HT-29 (cell line): ENCODE results near the gene ATP2C2. TPM values are rescaled to one million over a fixed set of nuclear protein-coding genes. Genes with fewer than 3 reads are reported as not detected.
"Not testable (repeated sequence)": the region's sequence is repeated elsewhere in the genome, so short reads cannot be mapped to it uniquely, and the experiment has no call there.

Experiments
- DNase-seq: peaks from one replicate; pipeline ENCODE4 v3.0.0-alpha.2; 2015; ENCODE audit warnings: low spot score
- total RNA-seq: library from RNA; depleted of rRNA; stranded (reverse); fragments of >200 nt; shearing (Covaris generic); gene quantifications from 2 replicates; pipeline ENCODE4 v1.2.3, GENCODE V29; 2014

Gene ATP2C2
- total RNA-seq, 1 experiment from 2014 or later: 72.4 TPM

GRCh38 chr16:84418056-84418849 lies 49.9 kb downstream of the ATP2C2 start:
- no peak for DNase-seq

GRCh38 chr16:84419730-84420129 lies 51.4 kb downstream of the ATP2C2 start:
- no peak for DNase-seq

GRCh38 chr16:84420556-84420955 lies 52.2 kb downstream of the ATP2C2 start:
- DNase-seq: not testable (repeated sequence)

GRCh38 chr16:84421081-84421937 lies 53.0 kb downstream of the ATP2C2 start:
- no peak for DNase-seq

- no peak for DNase-seq
These were observed 53.5 kb downstream of the ATP2C2 start for GRCh38 chr16:84421938-84422220.

- peak; percentile 48 for DNase-seq
These were observed 55.1 kb downstream of the ATP2C2 start for GRCh38 chr16:84423416-84423837.

GRCh38 chr16:84425696-84426095 lies 57.4 kb downstream of the ATP2C2 start:
- DNase-seq: no peak

GRCh38 chr16:84426804-84427203 lies 58.5 kb downstream of the ATP2C2 start:
- DNase-seq: no peak

GRCh38 chr16:84427553-84427952 lies 59.2 kb downstream of the ATP2C2 start:
- no peak for DNase-seq

- no peak for DNase-seq
These were observed 62.5 kb downstream of the ATP2C2 start for GRCh38 chr16:84430860-84431259.

- peak; percentile 56 for DNase-seq
These were observed 66.5 kb downstream of the ATP2C2 start for GRCh38 chr16:84434800-84435199.

- no peak for DNase-seq
These were observed 67.9 kb downstream of the ATP2C2 start for GRCh38 chr16:84436196-84436595.

- DNase-seq: no peak
These were observed 70.8 kb downstream of the ATP2C2 start for GRCh38 chr16:84438971-84439696.

GRCh38 chr16:84442416-84443145 lies 74.2 kb downstream of the ATP2C2 start:
- DNase-seq: no peak

GRCh38 chr16:84443166-84443802 lies 74.9 kb downstream of the ATP2C2 start:
- peak; percentile 19 for DNase-seq

- DNase-seq: no peak
These were observed 76.1 kb downstream of the ATP2C2 start for GRCh38 chr16:84444476-84444875.

GRCh38 chr16:84446084-84446483 lies 77.7 kb downstream of the ATP2C2 start:
- no peak for DNase-seq

- no peak for DNase-seq
These were observed 78.5 kb downstream of the ATP2C2 start for GRCh38 chr16:84446596-84447392.

GRCh38 chr16:84448444-84448843 lies 80.1 kb downstream of the ATP2C2 start:
- DNase-seq: no peak
